Measurements from ENCODE around the gene RPL36. TPM values are rescaled to one million over a fixed set of nuclear protein-coding genes. Genes with fewer than 3 reads are reported as not detected.

RPL36 gene
- total RNA-seq: 299 and 374 TPM in 2 replicates

GRCh38 chr19:5690125-5690954, at the start of gene RPL36:
Gene RPL36 (plus strand): TSS chr19:5690295. CDS start chr19:5690508, 213 bp downstream.

GRCh38 chr19:5680437-5681368, 9.4 kb upstream of the RPL36 start, which contains the start of the genes HSD11B1L and MICOS13:
Gene HSD11B1L (plus strand): TSS chr19:5681027. CDS start chr19:5684833, 3,806 bp downstream.
Gene MICOS13 (minus strand): TSS chr19:5680516. CDS start chr19:5680486, 30 bp downstream.

GRCh38 chr19:5719961-5720790, 30.1 kb downstream of the RPL36 start, which contains the start of the genes CATSPERD and LONP1:
Gene CATSPERD (plus strand): TSS chr19:5720637. CDS start chr19:5720738, 101 bp downstream.
Gene LONP1 (minus strand): TSS chr19:5720146. CDS start chr19:5720132, 14 bp downstream.

Other genes starting within 250 kb of the RPL36 start
- gene ZNRF4, start 234.9 kb upstream of the RPL36 start, total RNA-seq: not detected in 2 replicates
- gene TINCR, start 122.3 kb upstream of the RPL36 start, total RNA-seq: 0.13 and 0.66 TPM in 2 replicates
- 30.6 and 41.2 TPM in 2 replicates for gene SAFB2, start 67.5 kb upstream of the RPL36 start, total RNA-seq
- gene SAFB, start 67.2 kb upstream of the RPL36 start, total RNA-seq: 44.4 and 53.4 TPM in 2 replicates
- gene MICOS13, start 9.8 kb upstream of the RPL36 start, total RNA-seq: 23.5 and 33.7 TPM in 2 replicates
- gene HSD11B1L, start 9.3 kb upstream of the RPL36 start, total RNA-seq: 16.0 and 18.8 TPM in 2 replicates
- gene LONP1, start 29.9 kb downstream of the RPL36 start, total RNA-seq: 124 and 181 TPM in 2 replicates
- not detected in 2 replicates for gene CATSPERD, start 30.3 kb downstream of the RPL36 start, total RNA-seq
- 0.13 and 0.33 TPM in 2 replicates for gene PRR22, start 94.5 kb downstream of the RPL36 start, total RNA-seq
- gene DUS3L, start 100.9 kb downstream of the RPL36 start, total RNA-seq: 16.9 and 28.1 TPM in 2 replicates
- gene NRTN, start 114.8 kb downstream of the RPL36 start, total RNA-seq: 0.07 TPM in 1 of 2 replicates, not detected in the other
- gene FUT6, start 149.4 kb downstream of the RPL36 start, total RNA-seq: not detected in 2 replicates
- not detected in 2 replicates for gene FUT3, start 161.2 kb downstream of the RPL36 start, total RNA-seq
- 0.07 TPM in 1 of 2 replicates, not detected in the other for gene FUT5, start 180.2 kb downstream of the RPL36 start, total RNA-seq
- 116 and 128 TPM in 2 replicates for gene NDUFA11, start 213.5 kb downstream of the RPL36 start, total RNA-seq
- gene VMAC, start 214.6 kb downstream of the RPL36 start, total RNA-seq: 5.0 and 5.9 TPM in 2 replicates
- gene CAPS, start 224.0 kb downstream of the RPL36 start, total RNA-seq: 3.7 and 4.1 TPM in 2 replicates